SHP77 (cell line): ENCODE data around the gene RPL19.
"Not testable (repeated sequence)": the region's sequence is repeated elsewhere in the genome, so short reads cannot be mapped to it uniquely, and the experiment has no call there.

ENCODE experiments used
- DNase-seq, 2 experiments: peaks; one replicate each; lab custom pipeline; 2025; lab: John Stamatoyannopoulos, UW

The RPL19 gene

DNA sequence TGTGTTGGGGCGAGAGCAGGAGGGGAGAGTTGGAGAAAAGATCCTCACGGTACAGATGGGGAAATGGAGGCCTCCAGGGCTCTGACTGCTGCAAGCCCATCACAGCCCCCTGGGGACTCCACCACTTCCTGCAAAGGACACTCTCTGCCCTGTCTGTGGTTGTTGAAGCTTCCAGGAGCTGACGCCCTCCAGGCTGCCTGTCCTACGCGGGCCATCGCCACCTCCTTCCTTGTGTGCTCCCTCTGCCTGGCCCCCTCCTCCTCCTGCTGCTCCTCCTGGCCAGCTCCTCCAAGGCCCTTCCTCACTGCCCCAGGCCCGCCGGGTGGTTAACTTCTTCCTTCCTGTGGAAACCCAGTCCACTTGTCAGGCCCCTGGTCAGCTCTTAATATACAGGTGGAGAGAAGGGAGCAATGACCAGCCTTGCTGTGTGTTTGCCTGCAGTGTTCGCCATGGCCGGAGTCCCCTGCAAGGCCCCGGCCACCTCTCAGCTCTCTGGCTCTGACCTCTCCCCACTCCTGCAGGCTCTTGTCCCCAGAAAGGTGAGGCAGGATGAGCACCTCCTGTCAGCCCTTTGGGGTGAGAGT, 44.0 kb downstream of the RPL19 start:
- DNase-seq: no peak

DNA sequence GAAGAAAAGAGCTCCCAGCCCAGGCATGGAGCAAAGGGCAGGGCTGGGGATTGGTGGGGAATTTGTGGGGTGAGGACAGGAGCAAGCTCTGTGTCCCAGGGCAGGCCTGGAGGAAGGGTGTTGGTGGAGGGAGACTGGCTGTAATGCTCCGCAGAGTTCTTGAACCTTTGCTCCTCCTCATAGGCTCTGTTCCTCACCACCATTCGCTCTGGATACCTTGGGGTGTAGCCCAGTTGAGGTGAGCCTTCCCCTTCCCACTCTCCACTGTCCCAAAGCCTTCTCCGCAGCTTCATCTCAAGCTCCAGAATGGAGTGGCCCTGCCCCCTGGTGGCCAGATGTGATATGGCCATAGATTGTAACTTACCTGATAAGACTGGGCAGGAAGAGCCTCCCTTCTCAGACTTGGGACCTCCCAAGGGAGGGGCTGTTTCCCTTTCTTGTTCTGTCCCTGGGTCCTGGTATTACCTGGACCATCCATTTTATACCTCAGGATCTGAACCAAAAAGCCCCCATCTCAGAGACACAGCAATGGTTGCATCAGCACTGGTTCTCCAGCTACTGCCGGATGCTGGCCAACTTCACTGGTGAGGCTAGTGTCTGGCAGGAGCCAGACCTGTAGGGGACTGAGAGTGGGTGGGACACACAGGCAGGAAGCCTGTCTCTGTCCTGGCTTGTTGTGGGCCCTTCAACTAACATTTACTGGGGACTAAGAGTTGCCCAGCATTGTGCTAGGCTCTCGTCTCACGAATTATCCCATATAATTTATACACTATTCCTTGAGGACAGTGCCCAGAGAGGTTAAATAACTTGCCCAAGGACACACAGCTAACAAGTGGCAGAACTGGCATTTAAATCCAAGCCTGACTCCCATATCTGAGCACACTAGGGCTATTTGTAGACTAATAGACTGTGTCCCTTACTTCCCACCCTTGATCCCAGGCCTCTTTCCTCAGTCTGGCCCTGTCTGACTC, 44.8 kb downstream of the RPL19 start:
- DNase-seq: peak; percentile 69 to 72

DNA sequence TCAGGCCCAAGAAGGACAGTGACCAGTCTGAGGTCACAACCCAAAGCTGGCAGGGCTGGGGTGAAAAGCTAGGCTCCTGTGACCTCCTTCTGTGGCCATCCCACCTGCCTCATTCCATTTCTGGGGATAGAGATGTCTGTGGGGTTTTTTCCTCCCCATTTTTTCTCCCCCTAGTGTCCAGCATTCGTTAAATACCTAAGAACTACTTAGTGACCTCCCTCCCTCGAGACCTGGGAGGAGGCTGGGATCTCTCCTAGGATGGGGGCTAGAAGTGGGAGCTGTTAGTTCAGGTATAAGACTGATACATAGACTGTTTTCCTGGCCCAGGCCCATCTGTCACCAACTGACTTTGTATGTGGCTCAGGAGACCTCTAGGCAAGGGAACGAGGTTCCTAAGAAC, 46.2 kb downstream of the RPL19 start:
- DNase-seq: no peak

DNA sequence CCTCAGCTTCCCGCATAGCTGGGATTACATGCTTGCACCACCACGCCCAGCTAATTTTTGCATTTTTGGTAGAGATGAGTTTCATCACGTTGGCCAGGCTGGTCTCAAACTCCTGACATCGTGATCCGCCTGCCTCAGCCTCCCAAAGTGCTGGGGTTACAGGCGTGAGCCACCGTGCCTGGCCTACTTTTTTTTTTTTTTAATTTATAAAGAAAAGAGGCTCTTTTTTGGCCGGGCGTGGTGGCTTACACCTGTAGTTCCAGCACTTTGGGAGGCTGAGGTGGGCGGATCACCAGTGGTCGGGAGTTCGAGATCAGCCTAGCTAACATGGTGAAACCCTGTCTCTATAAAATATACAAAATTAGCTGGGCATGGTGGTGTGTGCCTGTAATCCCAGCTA, 50.0 kb downstream of the RPL19 start:
- not testable (repeated sequence) for DNase-seq

DNA sequence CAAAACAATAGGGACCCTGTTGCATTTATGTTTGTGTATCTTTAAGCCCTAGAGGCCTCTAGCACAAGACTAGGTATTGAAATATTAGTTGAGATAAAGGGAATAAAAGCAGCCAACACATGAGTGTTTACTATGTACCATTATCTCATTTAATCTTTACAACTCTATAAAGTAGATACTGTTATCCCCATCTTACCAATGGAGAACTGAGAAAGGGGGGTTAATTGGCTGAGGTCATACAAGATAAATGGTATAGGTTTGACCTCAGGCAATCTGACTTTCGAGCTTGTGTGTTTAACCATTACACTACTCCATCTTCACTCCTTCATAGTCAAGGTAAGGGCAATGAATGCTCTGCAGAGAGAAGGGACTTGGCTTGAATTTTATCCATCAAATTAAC, 51.9 kb downstream of the RPL19 start:
- no peak for DNase-seq

DNA sequence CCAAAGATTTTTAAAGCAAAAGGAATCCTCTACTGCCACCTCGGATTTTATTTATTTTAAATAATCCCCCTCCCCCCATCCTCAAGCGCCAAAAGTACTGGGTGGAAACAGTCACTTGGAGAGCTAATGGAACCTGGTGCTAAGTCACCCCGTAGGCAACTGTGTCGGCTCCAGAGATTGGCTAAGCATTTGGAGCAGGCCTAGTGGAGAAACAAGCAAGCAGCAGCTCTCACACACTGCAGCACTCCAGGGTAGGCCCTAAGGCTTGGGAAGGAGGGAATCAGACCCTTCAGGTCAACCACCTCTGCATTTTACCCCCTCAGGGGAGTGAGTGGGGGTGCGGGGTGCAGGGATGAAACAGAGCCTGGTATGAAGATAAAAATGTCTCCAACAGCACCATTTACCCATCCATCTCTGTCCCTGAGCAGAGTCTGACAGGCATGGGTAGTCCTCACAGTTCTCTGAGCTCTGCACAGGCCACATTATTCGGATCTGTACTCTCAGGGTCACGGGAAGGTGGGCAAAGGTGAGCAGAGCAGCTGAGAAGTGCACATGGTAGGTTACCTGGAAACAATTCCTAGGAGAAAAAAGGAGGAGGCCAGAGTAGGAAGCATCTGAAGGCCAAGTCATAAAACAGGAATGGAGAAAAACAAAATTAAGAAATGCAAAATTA, 52.8 kb downstream of the RPL19 start:
- no peak for DNase-seq
